HG03521 (cell line): ENCODE data around the gene TEX14.

ENCODE experiments used
- ATAC-seq: cut with Tn5 transposase; IDR thresholded peaks from one replicate; pipeline ENCODE4 v1.9.1; 2021; ENCODE audit warnings: mild to moderate bottlenecking, moderate library complexity; ENCODE audit not compliant: unreplicated experiment

The TEX14 gene

GRCh38 chr17:58507123-58507634, 184.7 kb downstream of the TEX14 start:
- ATAC-seq: no peak
